Stimulated activated CD8-positive, alpha-beta memory T cell treated with anti-CD3 and anti-CD28 coated beads, Interleukin-7, amount 100 ng/mL, for 1 hour (primary cell): ENCODE measurements around the gene C1QTNF9.
"Not testable (repeated sequence)": the region's sequence is repeated elsewhere in the genome, so short reads cannot be mapped to it uniquely, and the experiment has no call there.

Experiments
- DNase-seq, 2 donors: peaks; one replicate each; pipeline ENCODE4 v3.0.0-alpha.2; 2020; ENCODE audit warnings: low read depth in 2 of 2

C1QTNF9 gene

DNA sequence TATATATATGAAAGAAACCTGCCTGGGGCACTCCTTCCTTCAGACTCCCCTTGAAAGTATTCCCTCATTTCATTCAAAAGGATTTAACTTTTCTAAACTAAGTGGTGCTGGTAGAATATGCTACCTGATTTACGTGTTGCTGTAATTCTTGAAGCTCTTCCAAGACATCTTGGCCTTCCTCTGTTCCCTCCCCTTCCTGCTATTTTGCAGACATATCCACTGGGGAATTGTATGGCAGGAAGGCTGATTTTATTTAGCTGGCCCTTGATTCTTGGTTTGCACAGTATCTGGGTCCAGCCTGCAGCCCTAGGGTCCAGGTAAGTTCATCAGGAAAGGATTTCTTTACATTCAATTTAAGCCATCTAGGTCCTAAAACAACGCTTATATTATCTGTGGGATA, at the start of gene C1QTNF9:
Gene C1QTNF9, plus strand, starts transcription at position 281 of the 400 bp plus-strand sequence. CDS start 6,424 bp downstream, outside the sequence.
- not testable (repeated sequence) for DNase-seq

DNA sequence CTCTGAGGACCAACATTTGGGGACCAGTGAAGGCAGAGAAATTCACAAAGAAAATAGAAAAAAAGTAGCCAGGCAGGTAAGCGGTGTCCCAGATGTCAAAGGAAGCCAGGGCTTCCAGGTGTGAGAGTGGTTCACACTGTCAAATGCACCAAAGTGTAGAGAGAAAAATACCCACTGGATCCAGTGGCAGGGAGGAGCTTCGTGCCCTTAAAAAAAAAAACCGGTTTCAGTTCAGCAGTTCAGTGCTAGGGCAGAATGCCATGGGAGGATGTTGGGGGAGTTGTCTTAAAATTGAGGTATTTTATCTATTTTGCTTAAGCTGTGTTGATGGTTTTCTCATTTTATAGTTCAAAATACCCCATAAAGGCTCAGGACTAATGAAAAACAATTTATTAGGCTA, 47.8 kb upstream of the C1QTNF9 start:
- DNase-seq: no peak

GRCh38 chr13:24263632-24264031, 45.7 kb upstream of the C1QTNF9 start:
- no peak for DNase-seq

DNA sequence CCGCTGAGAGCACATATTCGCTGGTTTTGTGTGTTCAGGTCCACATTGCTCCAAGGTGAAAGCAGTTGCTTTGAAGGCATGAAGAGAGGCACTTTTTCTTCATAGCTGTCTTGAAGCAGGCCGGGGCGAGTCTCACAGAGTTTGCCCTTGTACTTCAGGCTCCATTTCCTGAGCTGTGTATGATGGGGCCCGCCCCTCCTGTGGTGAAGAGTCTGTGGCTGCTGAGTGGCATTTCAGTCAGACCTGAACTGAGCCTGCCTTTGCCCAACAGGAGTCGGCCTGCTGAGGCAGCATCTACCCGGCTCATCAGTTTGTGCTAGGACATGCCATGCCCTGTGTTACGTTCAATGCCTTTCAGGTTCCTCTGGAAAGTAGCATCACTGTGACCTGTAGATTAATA, 44.4 kb upstream of the C1QTNF9 start:
- DNase-seq: peak; percentile 56 to 57

GRCh38 chr13:24265453-24265852, 43.9 kb upstream of the C1QTNF9 start:
- DNase-seq: no peak

GRCh38 chr13:24267274-24267673, 42.1 kb upstream of the C1QTNF9 start:
- no peak for DNase-seq

GRCh38 chr13:24267801-24268200, 41.6 kb upstream of the C1QTNF9 start:
- no peak for DNase-seq

DNA sequence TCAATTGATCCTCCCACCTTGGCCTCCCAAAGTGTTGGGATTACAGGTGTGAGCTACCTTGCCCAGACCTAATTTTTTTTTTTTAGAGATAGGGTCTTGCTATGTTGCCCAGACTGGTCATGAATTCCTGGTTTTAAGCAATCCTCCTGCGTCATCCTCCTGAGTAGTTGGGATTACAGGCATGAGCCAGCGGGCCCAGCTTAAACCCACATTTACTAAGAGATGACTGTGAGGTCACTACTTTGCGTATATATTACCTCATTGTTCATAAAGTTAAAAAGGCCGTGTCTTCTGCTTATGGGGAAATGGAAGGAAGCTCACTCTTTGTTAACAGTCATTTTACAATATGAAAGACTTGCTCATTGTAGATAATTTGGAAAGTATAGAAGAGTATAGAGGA, 39.6 kb upstream of the C1QTNF9 start:
- no peak for DNase-seq

- no peak for DNase-seq
Measured at GRCh38 chr13:24270639-24271141, 38.7 kb upstream of the C1QTNF9 start.

DNA sequence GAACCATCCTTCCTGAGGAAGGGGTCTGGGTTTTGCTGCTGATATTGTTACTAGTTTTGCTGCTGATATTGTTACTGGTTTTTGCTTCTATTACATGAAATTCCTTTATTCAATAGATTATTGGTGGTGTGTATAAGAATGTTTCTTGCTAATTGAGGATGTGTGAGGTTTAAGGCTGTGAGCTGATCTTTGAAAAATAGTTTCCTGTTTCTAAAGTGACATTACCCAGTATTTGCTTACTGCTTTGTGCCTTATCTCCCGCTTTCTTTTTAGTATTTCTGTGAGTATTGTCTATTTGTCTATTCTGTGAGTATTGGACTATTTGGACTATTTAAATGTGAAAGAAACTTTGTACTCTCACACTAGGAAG, 38.2 kb upstream of the C1QTNF9 start:
- DNase-seq: no peak

GRCh38 chr13:24271601-24272451, 37.6 kb upstream of the C1QTNF9 start:
- DNase-seq: peak in 1 of 2 donors; percentile 41

DNA sequence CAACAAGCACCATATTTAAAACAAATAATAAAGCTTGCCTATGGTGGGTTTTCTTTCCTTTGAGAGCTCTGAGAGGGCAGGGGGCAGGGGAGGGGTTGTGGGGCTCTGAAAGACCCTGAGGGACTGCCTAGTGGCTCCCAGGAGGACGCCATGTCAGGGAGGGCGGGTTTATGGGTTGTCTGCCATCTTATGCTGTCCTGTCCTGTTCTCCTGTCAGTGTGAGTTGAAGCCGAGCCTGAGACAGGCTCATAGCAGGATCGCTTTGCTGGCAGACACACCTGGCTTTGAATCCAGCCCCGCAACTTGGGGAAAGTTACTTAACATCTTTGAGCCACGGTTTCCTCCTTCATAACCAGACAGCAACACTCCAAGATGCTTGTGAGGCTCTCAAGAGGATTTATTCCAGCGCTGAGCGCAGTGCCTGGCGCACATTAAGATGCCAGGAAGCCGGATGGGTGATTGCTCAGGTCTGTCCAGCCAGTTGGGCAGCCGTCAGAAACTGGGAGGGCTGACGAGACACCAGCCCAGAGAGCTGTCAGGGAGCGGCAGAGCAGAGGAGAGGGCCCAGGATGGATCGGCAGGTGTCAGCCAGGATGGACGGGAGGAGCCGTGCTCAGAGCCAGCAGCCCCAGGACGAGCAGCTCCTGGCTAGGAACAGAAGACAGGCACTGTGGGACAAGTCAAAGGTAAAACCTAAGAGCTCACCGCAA, 36.8 kb upstream of the C1QTNF9 start:
- DNase-seq: no peak

GRCh38 chr13:24273926-24274325, 35.5 kb upstream of the C1QTNF9 start:
- DNase-seq: no peak

DNA sequence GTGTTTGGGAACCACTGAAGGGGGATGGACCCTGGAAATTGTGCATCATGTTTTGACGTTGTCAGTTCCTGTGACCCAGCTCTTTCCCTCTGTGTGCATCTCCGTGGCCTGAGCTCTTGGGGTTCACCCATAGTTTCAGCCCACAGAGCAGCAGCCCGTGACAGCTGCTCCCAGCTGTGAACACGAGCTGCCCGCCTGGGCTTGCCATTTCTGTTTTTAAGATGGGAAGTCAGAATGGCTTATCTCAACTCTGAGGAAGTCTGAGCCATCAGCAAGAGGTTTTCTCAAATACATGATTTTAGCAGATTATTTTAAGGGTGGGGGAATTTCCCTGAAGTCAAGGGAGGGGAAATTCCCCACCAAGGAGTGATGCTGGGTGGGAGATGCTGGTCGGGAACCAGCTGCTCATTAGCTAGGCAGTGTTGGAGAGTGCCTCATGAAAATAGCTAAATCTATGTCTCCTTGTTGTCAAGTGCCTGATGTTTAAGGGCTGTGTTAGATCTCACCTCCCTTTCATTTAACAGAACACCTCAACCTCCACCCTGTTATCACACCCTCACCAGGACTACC, 34.8 kb upstream of the C1QTNF9 start:
- peak; percentile 36 to 40 for DNase-seq

- no peak for DNase-seq
Measured at GRCh38 chr13:24275041-24275440, 34.3 kb upstream of the C1QTNF9 start.

DNA sequence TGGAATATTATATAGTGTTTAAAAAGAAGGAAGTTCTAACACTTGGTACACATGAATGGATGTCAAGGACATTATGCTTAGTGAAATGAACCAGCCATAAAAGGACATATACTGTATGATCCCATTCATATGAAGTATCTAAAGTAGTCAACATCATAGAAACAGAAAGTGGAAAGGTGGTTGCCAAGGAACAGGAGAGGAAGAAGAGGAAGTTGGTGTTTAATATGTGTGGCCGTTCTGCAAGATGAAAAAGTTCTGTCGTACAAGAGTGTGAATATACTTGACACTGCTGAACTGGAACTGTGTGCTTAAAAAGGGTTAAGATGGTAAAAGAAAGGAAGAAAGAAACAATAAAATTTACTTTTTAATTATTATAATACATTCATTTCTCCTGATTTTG, 33.1 kb upstream of the C1QTNF9 start:
- DNase-seq: no peak

- DNase-seq: no peak
Measured at GRCh38 chr13:24276861-24277260, 32.5 kb upstream of the C1QTNF9 start.

- DNase-seq: no peak
Measured at GRCh38 chr13:24277761-24278160, 31.6 kb upstream of the C1QTNF9 start.

- DNase-seq: no peak
Measured at GRCh38 chr13:24279327-24280110, 29.9 kb upstream of the C1QTNF9 start.

DNA sequence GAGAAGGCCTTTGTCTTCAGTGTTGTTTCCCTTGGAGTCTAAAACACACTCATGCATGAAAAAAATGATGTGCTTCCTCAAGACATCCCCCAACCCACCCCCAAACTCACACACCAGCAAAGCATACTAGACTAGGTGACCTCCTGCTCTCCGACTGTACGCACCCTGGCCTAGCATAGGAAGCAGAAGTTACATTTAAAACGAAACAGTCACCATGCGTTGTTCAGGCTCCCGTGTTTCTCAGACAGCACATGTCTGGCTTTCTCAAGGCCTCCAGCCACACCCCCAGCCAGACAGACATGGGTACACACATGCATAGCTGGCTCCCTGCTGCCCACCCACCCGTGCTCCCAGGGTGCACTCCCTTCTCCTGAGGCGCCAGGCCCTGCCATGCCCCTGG, 28.7 kb upstream of the C1QTNF9 start:
- DNase-seq: no peak

GRCh38 chr13:24281188-24282008, 28.0 kb upstream of the C1QTNF9 start:
- DNase-seq: no peak
